Tibial artery (tissue), 4 donors: ENCODE measurements around the gene SEM1.

ENCODE experiments used
- DNase-seq, 2 donors: peaks; one replicate each; pipeline ENCODE4 v3.0.0-alpha.2; 2019
- H3K27ac ChIP-seq, 2 donors: fragments of 200-600 bp; sonication (generic) in 1 of 2; 1 replicate in 1 of 2; 2 replicates in 1 of 2; pipeline ENCODE4 v1.5.1; 2018 to 2019; ENCODE audit warnings: mild to moderate bottlenecking in 1 of 2
- H3K27me3 ChIP-seq, 2 donors: fragments of 200-600 bp; sonication (generic) in 1 of 2; one replicate each; pipeline versions ENCODE4 v1.5.1 to v1.6.0; 2016 to 2019
- H3K36me3 ChIP-seq, 3 donors: fragments of 200-600 bp; sonication (generic) in 2 of 3; one replicate each; pipeline ENCODE4 v1.5.1; 2016 to 2019; ENCODE audit warnings: mild to moderate bottlenecking in 2 of 3
- H3K4me1 ChIP-seq, 4 donors: fragments of 200-600 bp; sonication (generic) in 2 of 4; 1 replicate in 3 of 4; 2 replicates in 1 of 4; pipeline ENCODE4 v1.5.1; 2016 to 2019
- H3K4me3 ChIP-seq, 2 donors: fragments of 200-600 bp; sonication (generic) in 1 of 2; 1 replicate in 1 of 2; 2 replicates in 1 of 2; pipeline ENCODE4 v1.5.1; 2018 to 2019; ENCODE audit warnings: mild to moderate bottlenecking in 2 of 2
- H3K9me3 ChIP-seq, 3 donors: fragments of 200-600 bp; sonication (generic) in 1 of 3; one replicate each; pipeline ENCODE4 v1.5.1; 2016 to 2019
- CTCF ChIP-seq, 2 experiments: fragments of 200-600 bp in 1 of 2; fragments of 450-650 bp in 1 of 2; IDR thresholded peaks; one replicate each; pipeline ENCODE4 v1.5.1; 2017 to 2019; ENCODE audit warnings: antibody characterized with exemption in 2 of 2, mild to moderate bottlenecking in 1 of 2, moderate library complexity in 1 of 2
- intact Hi-C: fragments of 100-400 bp; cut with DNase I; formaldehyde crosslinking; loops from one replicate; pipeline ENCODE4 v1.15.0; 2023; ENCODE audit warnings: low total_unique reads

Gene SEM1

GRCh38 chr7:96658022-96658412 is 51.6 kb downstream of the SEM1 start:
- Histone ChIP-seq H3K9me3 (no peaks in the 10 kb centered on the region), H3K27ac (no peak overlapping the region), H3K27me3 (no peaks in the 10 kb centered on the region), H3K36me3 (no peaks in the 10 kb centered on the region), H3K4me3 (no peak overlapping the region), H3K4me1 (no peaks in the 10 kb centered on the region)
- DNase-seq = no peak
- TF ChIP-seq CTCF (IDR thresholded peaks at IDR 0.05) = no peak
- intact Hi-C loops = no loop called here

- H3K27ac ChIP-seq = no peak overlapping the region
- no peaks in the 10 kb centered on the region for H3K36me3 ChIP-seq
- H3K4me1 ChIP-seq = no peaks in the 10 kb centered on the region
- H3K27me3 ChIP-seq = no peaks in the 10 kb centered on the region
- DNase-seq = no peak
- H3K4me3 ChIP-seq = no peak overlapping the region
- TF ChIP-seq CTCF (IDR thresholded peaks at IDR 0.05) = no peak
- H3K9me3 ChIP-seq = no peaks in the 10 kb centered on the region
- intact Hi-C loops = no loop called here
Observed at GRCh38 chr7:96657347-96658021, 52.2 kb downstream of the SEM1 start.

- intact Hi-C loops = no loop called here
- no peaks in the 10 kb centered on the region for H3K9me3 ChIP-seq
- no peak overlapping the region for H3K27ac ChIP-seq
- no peaks in the 10 kb centered on the region for H3K27me3 ChIP-seq
- no peaks in the 10 kb centered on the region for H3K36me3 ChIP-seq
- H3K4me1 ChIP-seq = no peaks in the 10 kb centered on the region
- H3K4me3 ChIP-seq = no peak overlapping the region
- no peak for TF ChIP-seq CTCF (IDR thresholded peaks at IDR 0.05)
- DNase-seq = no peak
Observed at GRCh38 chr7:96655956-96656355, 53.7 kb downstream of the SEM1 start.

- Histone ChIP-seq H3K4me1 (peaks cover 0 to 6% (median 0%) of the 10 kb centered on the region in 4 donors), H3K4me3 (no peak overlapping the region), H3K27me3 (no peaks in the 10 kb centered on the region), H3K9me3 (no peaks in the 10 kb centered on the region), H3K27ac (no peak overlapping the region), H3K36me3 (no peaks in the 10 kb centered on the region)
- intact Hi-C loops = no loop called here
- DNase-seq = no peak
- TF ChIP-seq CTCF (IDR thresholded peaks at IDR 0.05) = no peak
Observed at GRCh38 chr7:96654630-96655188, 54.9 kb downstream of the SEM1 start.

- intact Hi-C loops = no loop called here
- peaks cover 0 to 5% (median 0%) of the 10 kb centered on the region in 3 donors for H3K36me3 ChIP-seq
Observed at GRCh38 chr7:96649981-96650380, 59.7 kb downstream of the SEM1 start.

More at GRCh38 chr7:96649981-96650380, 59.7 kb downstream of the SEM1 start:
- H3K4me1 ChIP-seq = peaks cover 0 to 10% (median 0%) of the 10 kb centered on the region in 4 donors
- H3K4me3 ChIP-seq = no peak overlapping the region
- TF ChIP-seq CTCF (IDR thresholded peaks at IDR 0.05) = no peak
- DNase-seq = no peak
- H3K27ac ChIP-seq = no peak overlapping the region
- no peaks in the 10 kb centered on the region for H3K9me3 ChIP-seq
- H3K27me3 ChIP-seq = no peaks in the 10 kb centered on the region
